Lower leg skin (tissue), 4 donors: ENCODE measurements around the gene NCAM1. TPM values are rescaled to one million over a fixed set of nuclear protein-coding genes. Genes with fewer than 3 reads are reported as not detected.

Source experiments
- DNase-seq, 2 donors: peaks; one replicate each; pipeline ENCODE4 v3.0.0-alpha.2; 2019; ENCODE audit warnings: low spot score in 2 of 2
- H3K4me3 ChIP-seq: fragments of 200-600 bp; sonication (generic); 2 replicates; pipeline ENCODE4 v1.5.1; 2017; ENCODE audit warnings: mild to moderate bottlenecking, low read depth; ENCODE audit not compliant: poor library complexity, severe bottlenecking
- CTCF ChIP-seq, 3 donors: fragments of 450-650 bp; IDR thresholded peaks; one replicate each; pipeline ENCODE4 v1.5.1; 2016; ENCODE audit warnings: antibody characterized with exemption in 3 of 3, mild to moderate bottlenecking in 3 of 3, moderate library complexity in 2 of 3
- POLR2A ChIP-seq, 2 donors: fragments of 450-650 bp; IDR thresholded peaks; one replicate each; pipeline ENCODE4 v1.6.1; 2016 to 2017; ENCODE audit warnings: antibody characterized with exemption in 2 of 2, mild to moderate bottlenecking in 1 of 2, moderate library complexity in 1 of 2
- WGBS, 2 donors: methylation state at CpG; one replicate each; pipeline ENCODE4 v1.1.5; 2018; 5-methylcytosine and 5-hydroxymethylcytosine counted together
- intact Hi-C: fragments of 100-400 bp; cut with DNase I; formaldehyde crosslinking; loops from one replicate; pipeline ENCODE4 v1.15.0; 2023; ENCODE audit warnings: low total_unique reads
- total RNA-seq, 4 donors: library from RNA; depleted of rRNA; stranded (reverse); fragments of >200 nt; gene quantifications; one replicate each; pipeline ENCODE4 v1.1.0, GENCODE V29; 2016

The NCAM1 gene
- total RNA-seq, 4 donors from 2014 or later: 1.7 to 7.1 (median 3.8) TPM

GRCh38 chr11:112999520-112999919 lies 38.3 kb downstream of the NCAM1 start:
- TF ChIP-seq CTCF (IDR thresholded peaks at IDR 0.05): no peak
- TF ChIP-seq POLR2A (IDR thresholded peaks at IDR 0.05): no peak
- no peak overlapping the region for H3K4me3 ChIP-seq
- intact Hi-C loops: no loop called here
- DNase-seq: no peak
- WGBS, 2 donors: 63 to 66% methylated on average over 2 of the region's 2 CpGs

- intact Hi-C loops: no loop called here
- WGBS, 2 donors: 35 to 39% methylated on average over 5 of the region's 5 CpGs
- H3K4me3 ChIP-seq: no peak overlapping the region
- no peak for TF ChIP-seq CTCF (IDR thresholded peaks at IDR 0.05)
- no peak for TF ChIP-seq POLR2A (IDR thresholded peaks at IDR 0.05)
- DNase-seq: no peak
Measured at GRCh38 chr11:113001709-113002108, 40.5 kb downstream of the NCAM1 start.

GRCh38 chr11:113006896-113007445 lies 45.8 kb downstream of the NCAM1 start:
- TF ChIP-seq CTCF (IDR thresholded peaks at IDR 0.05): no peak
- no peak for TF ChIP-seq POLR2A (IDR thresholded peaks at IDR 0.05)
- 52 to 60% methylated on average over 2 of the region's 2 CpGs for WGBS, 2 donors

GRCh38 chr11:113014262-113015097 lies 53.3 kb downstream of the NCAM1 start:
- no peak overlapping the region for H3K4me3 ChIP-seq
- 46 to 55% methylated on average over 11 of the region's 11 CpGs for WGBS, 2 donors

More at GRCh38 chr11:113006896-113007445, 45.8 kb downstream of the NCAM1 start:
- intact Hi-C loops: no loop called here
- H3K4me3 ChIP-seq: no peak overlapping the region
- DNase-seq: no peak

GRCh38 chr11:113015098-113015455 lies 53.9 kb downstream of the NCAM1 start:
- H3K4me3 ChIP-seq: no peak overlapping the region
- intact Hi-C loops: no loop called here
- TF ChIP-seq POLR2A (IDR thresholded peaks at IDR 0.05): no peak

More at GRCh38 chr11:113014262-113015097, 53.3 kb downstream of the NCAM1 start:
- intact Hi-C loops: no loop called here
- no peak for DNase-seq
- TF ChIP-seq CTCF (IDR thresholded peaks at IDR 0.05): no peak
- TF ChIP-seq POLR2A (IDR thresholded peaks at IDR 0.05): no peak

GRCh38 chr11:113016905-113017304 lies 55.7 kb downstream of the NCAM1 start:
- no peak for DNase-seq
- TF ChIP-seq CTCF (IDR thresholded peaks at IDR 0.05) (no peak), POLR2A (IDR thresholded peaks at IDR 0.05) (no peak)
- H3K4me3 ChIP-seq: no peak overlapping the region
- WGBS, 2 donors: 47 to 69% methylated on average over 4 of the region's 4 CpGs
- intact Hi-C loops: no loop called here

More at GRCh38 chr11:113015098-113015455, 53.9 kb downstream of the NCAM1 start:
- no peak for DNase-seq
